Measurements from ENCODE around the gene SLC29A3. TPM values are rescaled to one million over a fixed set of nuclear protein-coding genes. Genes with fewer than 3 reads are reported as not detected.

SLC29A3 gene
- total and polyA plus RNA-seq, 7 donors = 2.3 to 6.2 (median 4.6) TPM

DNA sequence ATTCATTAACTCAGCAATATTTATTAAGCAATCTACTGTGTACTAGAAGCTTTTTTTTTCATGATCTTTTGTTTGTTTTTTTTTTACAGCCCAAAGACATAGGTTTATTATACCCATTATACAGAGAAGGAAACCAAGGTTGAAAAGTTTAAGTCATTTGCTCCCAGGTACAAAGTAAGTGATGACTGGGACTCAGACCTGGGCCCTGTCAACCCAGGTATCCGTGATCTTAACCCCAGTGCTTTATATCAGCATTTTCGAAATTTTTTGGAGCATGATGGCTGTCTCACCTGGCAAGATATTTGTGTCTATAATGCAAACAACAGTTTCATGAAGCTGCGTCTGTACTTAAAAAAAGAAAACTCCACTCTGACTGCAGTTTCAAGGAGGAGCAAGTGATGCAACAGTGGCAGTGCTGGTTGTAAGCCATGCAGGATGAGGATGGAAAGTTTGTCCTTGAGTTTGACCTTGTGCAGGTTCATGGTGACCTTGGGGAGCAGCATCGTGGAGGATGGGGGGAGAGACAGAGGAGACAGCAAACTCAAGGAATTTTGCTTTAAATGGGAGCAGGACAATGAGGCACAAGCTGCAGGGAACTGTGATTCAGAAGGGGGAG is 11.8 kb downstream of the SLC29A3 start:
- DNase-seq = no peak
- Histone ChIP-seq H3K4me3 (no peak overlapping the region), H3K4me1 (no peaks in the 10 kb centered on the region), H3K36me3 (peaks cover 0 to 28% (median 0%) of the 10 kb centered on the region in 4 donors), H3K9me3 (no peaks in the 10 kb centered on the region), H3K27me3 (no peaks in the 10 kb centered on the region), H3K27ac (no peak overlapping the region)
- TF ChIP-seq, protein P1, sequence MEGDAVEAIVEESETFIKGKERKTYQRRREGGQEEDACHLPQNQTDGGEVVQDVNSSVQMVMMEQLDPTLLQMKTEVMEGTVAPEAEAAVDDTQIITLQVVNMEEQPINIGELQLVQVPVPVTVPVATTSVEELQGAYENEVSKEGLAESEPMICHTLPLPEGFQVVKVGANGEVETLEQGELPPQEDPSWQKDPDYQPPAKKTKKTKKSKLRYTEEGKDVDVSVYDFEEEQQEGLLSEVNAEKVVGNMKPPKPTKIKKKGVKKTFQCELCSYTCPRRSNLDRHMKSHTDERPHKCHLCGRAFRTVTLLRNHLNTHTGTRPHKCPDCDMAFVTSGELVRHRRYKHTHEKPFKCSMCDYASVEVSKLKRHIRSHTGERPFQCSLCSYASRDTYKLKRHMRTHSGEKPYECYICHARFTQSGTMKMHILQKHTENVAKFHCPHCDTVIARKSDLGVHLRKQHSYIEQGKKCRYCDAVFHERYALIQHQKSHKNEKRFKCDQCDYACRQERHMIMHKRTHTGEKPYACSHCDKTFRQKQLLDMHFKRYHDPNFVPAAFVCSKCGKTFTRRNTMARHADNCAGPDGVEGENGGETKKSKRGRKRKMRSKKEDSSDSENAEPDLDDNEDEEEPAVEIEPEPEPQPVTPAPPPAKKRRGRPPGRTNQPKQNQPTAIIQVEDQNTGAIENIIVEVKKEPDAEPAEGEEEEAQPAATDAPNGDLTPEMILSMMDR (IDR thresholded peaks at IDR 0.05) = no peak
- TF ChIP-seq EP300 (IDR thresholded peaks at IDR 0.05) (no peak), POLR2A (IDR thresholded peaks at IDR 0.05) (no peak)
- 75 to 81% methylated on average over 4 of the region's 4 CpGs for WGBS, 2 donors
- intact Hi-C loops (cut with DNase I) = no loop called here

DNA sequence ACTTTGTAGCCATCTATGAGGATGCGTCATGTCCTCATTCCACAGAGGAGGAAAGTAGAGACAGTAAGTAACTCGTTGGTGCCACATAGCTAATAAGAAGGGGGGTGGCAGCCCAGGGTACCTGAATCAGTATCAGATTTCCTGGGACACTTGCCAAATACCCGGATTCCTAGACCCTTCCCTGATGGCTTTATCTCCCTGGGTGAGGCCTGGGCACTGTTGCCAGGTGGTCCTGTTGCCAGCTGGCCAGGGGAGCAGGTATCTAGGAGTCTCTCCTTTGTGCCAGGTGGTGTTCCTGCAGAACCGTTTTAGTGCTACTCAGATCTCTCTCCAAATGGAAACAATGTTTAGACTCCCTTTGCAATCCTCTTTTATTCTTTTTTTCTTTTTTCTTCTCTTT is 12.7 kb downstream of the SLC29A3 start:
- no peak for DNase-seq
- Histone ChIP-seq H3K27ac (no peak overlapping the region), H3K4me3 (no peak overlapping the region), H3K27me3 (no peaks in the 10 kb centered on the region), H3K36me3 (peaks cover 0 to 19% (median 0%) of the 10 kb centered on the region in 4 donors), H3K4me1 (no peaks in the 10 kb centered on the region), H3K9me3 (no peaks in the 10 kb centered on the region)
- TF ChIP-seq POLR2AphosphoS5 (IDR thresholded peaks at IDR 0.05) = no peak
- TF ChIP-seq, protein P1 (IDR thresholded peaks at IDR 0.05) = no peak
- 39 to 77% methylated on average over 4 of the region's 4 CpGs for WGBS, 2 donors
- intact Hi-C loops (cut with DNase I) = no loop called here

DNA sequence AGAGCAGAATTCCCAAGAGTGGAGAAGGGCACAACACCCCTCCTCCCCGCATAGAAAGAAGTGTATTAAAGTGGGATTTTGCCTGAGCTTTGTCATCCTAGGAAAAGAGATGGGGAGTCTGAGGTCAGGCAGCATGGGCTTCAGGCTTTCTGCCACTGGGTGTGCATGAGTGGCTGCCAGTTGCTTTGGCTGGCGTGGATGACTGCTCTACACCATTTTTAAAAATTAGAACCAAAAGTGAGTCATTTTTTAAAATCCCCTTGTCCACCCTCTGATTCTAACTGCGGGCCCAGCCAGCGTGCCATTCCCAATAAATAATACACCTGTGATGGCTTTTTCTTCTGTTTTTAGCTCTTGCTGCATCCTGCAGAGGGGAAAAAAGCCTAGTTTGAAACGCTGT is 13.4 kb downstream of the SLC29A3 start:
- Histone ChIP-seq H3K4me1 (no peaks in the 10 kb centered on the region), H3K27me3 (no peaks in the 10 kb centered on the region), H3K9me3 (no peaks in the 10 kb centered on the region), H3K27ac (no peak overlapping the region), H3K36me3 (peaks cover 0 to 16% (median 0%) of the 10 kb centered on the region in 4 donors), H3K4me3 (no peak overlapping the region)
- no peak for DNase-seq
- TF ChIP-seq POLR2AphosphoS5 (IDR thresholded peaks at IDR 0.05) (no peak), EP300 (IDR thresholded peaks at IDR 0.05) (no peak), POLR2A (IDR thresholded peaks at IDR 0.05) (no peak)
- TF ChIP-seq, protein P1 (IDR thresholded peaks at IDR 0.05) = no peak
- intact Hi-C loops (cut with DNase I) = no loop called here
- WGBS, 2 donors = 92 to 94% methylated on average over 5 of the region's 5 CpGs

DNA sequence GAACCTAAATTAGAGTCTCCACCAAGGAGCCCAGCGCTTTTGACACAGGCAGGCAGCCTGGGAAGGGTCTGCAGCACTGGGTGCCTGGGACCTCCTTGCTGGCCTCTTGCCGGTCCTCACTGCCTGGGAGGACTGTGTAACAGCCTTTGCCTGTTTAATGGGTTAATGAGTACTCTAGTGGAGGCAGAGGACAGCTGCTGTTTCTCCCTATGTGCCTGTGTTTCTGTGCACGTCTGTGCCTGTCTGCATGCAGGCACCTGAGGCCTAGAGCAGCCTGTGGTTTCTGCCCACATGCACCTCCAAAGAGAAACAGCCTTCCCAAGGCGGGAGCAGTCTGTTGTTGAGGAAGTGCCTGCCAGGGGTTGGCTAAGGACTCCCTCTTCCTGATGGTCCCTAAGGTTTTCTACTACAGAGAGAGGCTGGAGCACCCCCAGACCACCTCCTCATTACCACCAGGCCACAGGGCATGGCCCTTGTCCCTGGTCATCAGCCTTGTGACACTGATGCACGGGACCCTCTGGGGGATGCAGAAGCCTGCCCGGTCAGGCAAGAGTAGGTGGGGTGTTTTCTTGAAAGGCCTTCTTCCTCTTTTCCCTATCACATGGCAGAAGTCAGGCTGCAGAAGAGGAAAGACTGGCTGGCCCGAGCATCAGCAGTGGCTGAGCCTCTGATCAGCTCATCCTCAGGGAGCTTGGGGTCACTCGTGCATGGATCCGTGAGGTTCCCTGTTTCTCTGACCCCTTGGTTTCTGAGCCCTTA is 14.2 kb downstream of the SLC29A3 start:
- Histone ChIP-seq H3K36me3 (peaks cover 0 to 8% (median 0%) of the 10 kb centered on the region in 4 donors), H3K4me3 (no peak overlapping the region), H3K4me1 (no peaks in the 10 kb centered on the region), H3K27ac (no peak overlapping the region), H3K27me3 (no peaks in the 10 kb centered on the region), H3K9me3 (no peaks in the 10 kb centered on the region)
- TF ChIP-seq, protein P1 (IDR thresholded peaks at IDR 0.05) = no peak
- no peak for TF ChIP-seq POLR2A (IDR thresholded peaks at IDR 0.05)
- TF ChIP-seq POLR2AphosphoS5 (IDR thresholded peaks at IDR 0.05) = no peak
- TF ChIP-seq EP300 (IDR thresholded peaks at IDR 0.05) = no peak
- intact Hi-C loops (cut with DNase I) = no loop called here
- 59 to 84% methylated on average over 9 of the region's 9 CpGs for WGBS, 2 donors
- DNase-seq = no peak
